ENCODE data around the gene CSN2. TPM values are rescaled to one million over a fixed set of nuclear protein-coding genes. Genes with fewer than 3 reads are reported as not detected.
A peak's percentile ranks its signal among the peaks of the same experiment; 100 is the strongest.

CSN2 gene
- total and polyA plus RNA-seq, 10 of the 15 experiments (the other 5 are each of a cell fraction or from before 2014, with no cell fraction given) = not detected

DNA sequence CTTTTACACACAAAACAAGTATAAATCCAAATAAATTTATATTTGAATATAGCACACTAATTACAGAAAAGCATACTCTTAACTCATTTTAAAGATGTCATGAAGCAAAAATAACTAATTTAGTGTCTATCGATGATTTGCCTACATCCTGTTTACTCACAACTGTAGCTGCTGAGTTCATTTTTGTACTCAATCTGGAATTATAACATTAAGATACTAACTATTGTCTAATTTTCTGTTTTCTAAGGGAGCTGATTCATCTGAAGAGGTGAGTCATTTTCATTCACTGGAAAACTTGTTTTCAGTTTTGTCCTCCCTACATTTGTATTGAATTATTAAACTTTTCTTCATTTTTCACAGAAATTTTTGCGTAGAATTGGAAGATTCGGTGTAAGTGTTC is 33.9 kb upstream of the CSN2 start (continued):
- TF ChIP-seq, protein P1, sequence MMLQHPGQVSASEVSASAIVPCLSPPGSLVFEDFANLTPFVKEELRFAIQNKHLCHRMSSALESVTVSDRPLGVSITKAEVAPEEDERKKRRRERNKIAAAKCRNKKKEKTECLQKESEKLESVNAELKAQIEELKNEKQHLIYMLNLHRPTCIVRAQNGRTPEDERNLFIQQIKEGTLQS (IDR thresholded peaks at IDR 0.05; ENCODE audit: borderline replicate concordance, extremely low read depth, low read depth, low read length) = no peak
- TF ChIP-seq FOXM1 (IDR thresholded peaks at IDR 0.05; ENCODE audit: low read depth, low read length) = peak; percentile 71; the same call in 1 of the 2 replicates
- TF ChIP-seq IKZF2 (IDR thresholded peaks at IDR 0.05) = no peak
- no peak for TF ChIP-seq NR2C2 (IDR thresholded peaks at IDR 0.05; ENCODE audit: borderline replicate concordance, control insufficient read depth, insufficient read length, low read depth)
- TF ChIP-seq ZNF217 (IDR thresholded peaks at IDR 0.05) = no peak

DNA sequence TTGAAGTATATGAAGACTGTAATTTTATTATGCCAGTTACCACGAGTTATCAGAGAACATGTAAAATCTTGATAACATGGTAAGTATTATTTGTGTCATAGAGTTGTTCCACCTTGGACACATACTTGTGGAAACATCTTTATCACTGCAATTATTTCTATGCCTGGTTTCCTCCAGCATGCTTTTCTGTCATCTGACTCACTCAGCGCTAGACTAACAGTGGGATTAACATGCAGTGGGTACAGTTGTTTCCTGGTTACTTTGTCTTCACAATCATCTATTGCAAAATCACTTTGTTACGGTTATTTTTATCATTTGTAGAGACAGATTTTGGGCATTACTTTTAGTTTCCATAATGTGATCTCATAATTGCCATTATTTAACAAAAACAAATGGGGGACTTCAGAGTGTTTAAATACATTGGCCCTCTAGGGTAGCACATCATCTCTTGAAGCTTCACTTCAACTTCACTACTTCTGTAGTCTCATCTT is 30.0 kb upstream of the CSN2 start, which contains the start of gene STATH:
Gene STATH (plus strand): TSS at position 441 of the 491 bp plus-strand sequence. CDS start 2,472 bp downstream, outside the sequence.
- POLR2A ChIA-PET = no interaction called here
- Histone ChIP-seq H2AFZ (ENCODE audit: control insufficient read depth, low read depth, low read length) (no peak within 1 kb of the TSS), H3K4me3 (no peak within 1 kb of the TSS), H3K27me3 (replicated peaks in 1 of 2; ENCODE audit: control insufficient read depth in 2 of 2, insufficient read depth in 2 of 2, low read length in 1 of 2) (no peaks in the 10 kb centered on the region), H3K27ac (ENCODE audit: control insufficient read depth, insufficient read depth) (no peak within 1 kb of the TSS), H3K9me3 (replicated peaks; ENCODE audit: control insufficient read depth, insufficient read depth, low read length) (no peaks in the 10 kb centered on the region), H4K20me1 (ENCODE audit: control insufficient read depth, insufficient read depth) (no peaks in the 10 kb centered on the region), H3K79me2 (ENCODE audit: control insufficient read depth, insufficient read depth, low read length) (no peaks in the 10 kb centered on the region), H3K9ac (ENCODE audit: control insufficient read depth, insufficient read depth, low read length) (no peak within 1 kb of the TSS), H3K4me1 (ENCODE audit: control insufficient read depth, insufficient read depth, low read length) (no peaks in the 10 kb centered on the region), H3K36me3 (ENCODE audit: control insufficient read depth in 2 of 2, insufficient read depth in 2 of 2, low read length in 1 of 2) (no peaks in the 10 kb centered on the region), H3K4me2 (ENCODE audit: control insufficient read depth, insufficient read depth) (no peak within 1 kb of the TSS)
- no TSS peak for BruUV-seq (replicated peaks)
- CTCF ChIA-PET = no interaction called here
- ATAC-seq = no peak
- 26% methylated on average over 3 of the region's 3 CpGs for whole genome bisulfite sequencing (ENCODE audit: insufficient coverage, insufficient replicate concordance, low lambda C conversion rate, missing lambda C conversion rate)
- intact Hi-C loops (cut with micrococcal nuclease; ENCODE audit: unreplicated experiment) (no loop called here), in situ Hi-C loops (cut with MboI) (no loop called here)
- FAIRE-seq = peak; percentile 18
- TF ChIP-seq ESRRA (IDR thresholded peaks at IDR 0.05; ENCODE audit: low read length) (no peak), PML (IDR thresholded peaks at IDR 0.05; ENCODE audit: low read length) (no peak), SMAD1 (IDR thresholded peaks at IDR 0.05; ENCODE audit: low read depth, partially characterized antibody) (no peak), ZNF384 (IDR thresholded peaks at IDR 0.05; ENCODE audit: borderline replicate concordance, low read depth, low read length) (no peak), JUNB (IDR thresholded peaks at IDR 0.05) (no peak), RAD51 (IDR thresholded peaks at IDR 0.05) (no peak), KDM1A (IDR thresholded peaks at IDR 0.05; ENCODE audit: borderline replicate concordance) (no peak), ZSCAN29 (IDR thresholded peaks at IDR 0.05) (no peak), JUND (IDR thresholded peaks at IDR 0.05; ENCODE audit: low read depth, low read length) (no peak), TARDBP (IDR thresholded peaks at IDR 0.05; ENCODE audit: borderline replicate concordance) (no peak), BRCA1 (IDR thresholded peaks at IDR 0.05; ENCODE audit: low read depth, low read length) (no peak)
- TF ChIP-seq, protein P2, sequence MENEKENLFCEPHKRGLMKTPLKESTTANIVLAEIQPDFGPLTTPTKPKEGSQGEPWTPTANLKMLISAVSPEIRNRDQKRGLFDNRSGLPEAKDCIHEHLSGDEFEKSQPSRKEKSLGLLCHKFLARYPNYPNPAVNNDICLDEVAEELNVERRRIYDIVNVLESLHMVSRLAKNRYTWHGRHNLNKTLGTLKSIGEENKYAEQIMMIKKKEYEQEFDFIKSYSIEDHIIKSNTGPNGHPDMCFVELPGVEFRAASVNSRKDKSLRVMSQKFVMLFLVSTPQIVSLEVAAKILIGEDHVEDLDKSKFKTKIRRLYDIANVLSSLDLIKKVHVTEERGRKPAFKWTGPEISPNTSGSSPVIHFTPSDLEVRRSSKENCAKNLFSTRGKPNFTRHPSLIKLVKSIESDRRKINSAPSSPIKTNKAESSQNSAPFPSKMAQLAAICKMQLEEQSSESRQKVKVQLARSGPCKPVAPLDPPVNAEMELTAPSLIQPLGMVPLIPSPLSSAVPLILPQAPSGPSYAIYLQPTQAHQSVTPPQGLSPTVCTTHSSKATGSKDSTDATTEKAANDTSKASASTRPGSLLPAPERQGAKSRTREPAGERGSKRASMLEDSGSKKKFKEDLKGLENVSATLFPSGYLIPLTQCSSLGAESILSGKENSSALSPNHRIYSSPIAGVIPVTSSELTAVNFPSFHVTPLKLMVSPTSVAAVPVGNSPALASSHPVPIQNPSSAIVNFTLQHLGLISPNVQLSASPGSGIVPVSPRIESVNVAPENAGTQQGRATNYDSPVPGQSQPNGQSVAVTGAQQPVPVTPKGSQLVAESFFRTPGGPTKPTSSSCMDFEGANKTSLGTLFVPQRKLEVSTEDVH (IDR thresholded peaks at IDR 0.05; ENCODE audit: low read depth, partially characterized antibody) = no peak
- TF ChIP-seq, protein P3, sequence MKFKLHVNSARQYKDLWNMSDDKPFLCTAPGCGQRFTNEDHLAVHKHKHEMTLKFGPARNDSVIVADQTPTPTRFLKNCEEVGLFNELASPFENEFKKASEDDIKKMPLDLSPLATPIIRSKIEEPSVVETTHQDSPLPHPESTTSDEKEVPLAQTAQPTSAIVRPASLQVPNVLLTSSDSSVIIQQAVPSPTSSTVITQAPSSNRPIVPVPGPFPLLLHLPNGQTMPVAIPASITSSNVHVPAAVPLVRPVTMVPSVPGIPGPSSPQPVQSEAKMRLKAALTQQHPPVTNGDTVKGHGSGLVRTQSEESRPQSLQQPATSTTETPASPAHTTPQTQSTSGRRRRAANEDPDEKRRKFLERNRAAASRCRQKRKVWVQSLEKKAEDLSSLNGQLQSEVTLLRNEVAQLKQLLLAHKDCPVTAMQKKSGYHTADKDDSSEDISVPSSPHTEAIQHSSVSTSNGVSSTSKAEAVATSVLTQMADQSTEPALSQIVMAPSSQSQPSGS (IDR thresholded peaks at IDR 0.05; ENCODE audit: low read length) = no peak
- TF ChIP-seq, protein P4, sequence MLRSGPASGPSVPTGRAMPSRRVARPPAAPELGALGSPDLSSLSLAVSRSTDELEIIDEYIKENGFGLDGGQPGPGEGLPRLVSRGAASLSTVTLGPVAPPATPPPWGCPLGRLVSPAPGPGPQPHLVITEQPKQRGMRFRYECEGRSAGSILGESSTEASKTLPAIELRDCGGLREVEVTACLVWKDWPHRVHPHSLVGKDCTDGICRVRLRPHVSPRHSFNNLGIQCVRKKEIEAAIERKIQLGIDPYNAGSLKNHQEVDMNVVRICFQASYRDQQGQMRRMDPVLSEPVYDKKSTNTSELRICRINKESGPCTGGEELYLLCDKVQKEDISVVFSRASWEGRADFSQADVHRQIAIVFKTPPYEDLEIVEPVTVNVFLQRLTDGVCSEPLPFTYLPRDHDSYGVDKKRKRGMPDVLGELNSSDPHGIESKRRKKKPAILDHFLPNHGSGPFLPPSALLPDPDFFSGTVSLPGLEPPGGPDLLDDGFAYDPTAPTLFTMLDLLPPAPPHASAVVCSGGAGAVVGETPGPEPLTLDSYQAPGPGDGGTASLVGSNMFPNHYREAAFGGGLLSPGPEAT (IDR thresholded peaks at IDR 0.05; ENCODE audit: low read depth) = no peak
- RAD21 ChIA-PET (ENCODE audit: unreplicated experiment) = no interaction called here
- no peak for DNase-seq (ENCODE audit: low read depth, low spot score)
- SMC1A ChIA-PET (ENCODE audit: uncharacterized antibody, unreplicated experiment) = no interaction called here

Measured in GM12878 (cell line).